ENCODE results near the gene NECTIN2. TPM values are rescaled to one million over a fixed set of nuclear protein-coding genes. Genes with fewer than 3 reads are reported as not detected.

The NECTIN2 gene
- total and polyA plus RNA-seq, 4 donors, result 76.9 to 117 (median 94.0) TPM

DNA sequence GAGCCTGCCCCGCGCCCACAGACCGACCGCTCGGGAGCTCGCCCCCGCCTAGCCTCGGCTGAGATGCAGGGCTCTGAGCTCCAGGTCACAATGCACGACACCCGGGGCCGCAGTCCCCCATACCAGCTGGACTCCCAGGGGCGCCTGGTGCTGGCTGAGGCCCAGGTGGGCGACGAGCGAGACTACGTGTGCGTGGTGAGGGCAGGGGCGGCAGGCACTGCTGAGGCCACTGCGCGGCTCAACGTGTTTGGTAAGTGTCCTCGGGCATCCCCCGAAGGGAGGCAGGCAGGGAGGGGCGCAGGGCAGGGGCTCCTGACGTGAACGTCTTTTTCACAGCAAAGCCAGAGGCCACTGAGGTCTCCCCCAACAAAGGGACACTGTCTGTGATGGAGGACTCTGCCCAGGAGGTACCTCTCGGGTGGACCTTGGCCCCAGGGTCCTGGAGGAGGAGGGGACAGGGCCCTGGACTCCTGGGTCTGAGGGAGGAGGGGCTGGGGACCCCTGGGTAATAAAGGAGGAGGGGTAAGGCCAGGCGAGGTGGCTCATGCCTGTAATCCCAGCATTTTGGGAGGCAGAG lies 33.9 kb upstream of the NECTIN2 start:
- 91% methylated on average over 28 of the region's 28 CpGs for WGBS, 2 donors
- Histone ChIP-seq H3K9ac (ENCODE audit: insufficient read depth in 1 of 2, low read length in 2 of 2) (no peak overlapping the region), H3K27me3 (ENCODE audit: control insufficient read depth in 3 of 3, insufficient read depth in 3 of 3, low read length in 2 of 3) (no peaks in the 10 kb centered on the region), H3K4me1 (ENCODE audit: control insufficient read depth in 5 of 5, insufficient read depth in 5 of 5, low read length in 5 of 5) (peaks cover 0 to 27% (median 12%) of the 10 kb centered on the region in 5 donors), H3K27ac (ENCODE audit: low read depth in 1 of 2, low read length in 1 of 2) (no peak overlapping the region), H3K36me3 (ENCODE audit: control insufficient read depth in 4 of 4, insufficient read depth in 4 of 4, low read length in 4 of 4) (peaks cover 0 to 24% (median 13%) of the 10 kb centered on the region in 4 donors), H3K4me3 (no peak overlapping the region), H3K9me3 (ENCODE audit: control insufficient read depth in 4 of 4, insufficient read depth in 3 of 4, low read length in 3 of 4) (no peaks in the 10 kb centered on the region)
- no peak for DNase-seq
- ATAC-seq (ENCODE audit: insufficient read depth, low FRiP score), result no peak
- TF ChIP-seq, protein P1, sequence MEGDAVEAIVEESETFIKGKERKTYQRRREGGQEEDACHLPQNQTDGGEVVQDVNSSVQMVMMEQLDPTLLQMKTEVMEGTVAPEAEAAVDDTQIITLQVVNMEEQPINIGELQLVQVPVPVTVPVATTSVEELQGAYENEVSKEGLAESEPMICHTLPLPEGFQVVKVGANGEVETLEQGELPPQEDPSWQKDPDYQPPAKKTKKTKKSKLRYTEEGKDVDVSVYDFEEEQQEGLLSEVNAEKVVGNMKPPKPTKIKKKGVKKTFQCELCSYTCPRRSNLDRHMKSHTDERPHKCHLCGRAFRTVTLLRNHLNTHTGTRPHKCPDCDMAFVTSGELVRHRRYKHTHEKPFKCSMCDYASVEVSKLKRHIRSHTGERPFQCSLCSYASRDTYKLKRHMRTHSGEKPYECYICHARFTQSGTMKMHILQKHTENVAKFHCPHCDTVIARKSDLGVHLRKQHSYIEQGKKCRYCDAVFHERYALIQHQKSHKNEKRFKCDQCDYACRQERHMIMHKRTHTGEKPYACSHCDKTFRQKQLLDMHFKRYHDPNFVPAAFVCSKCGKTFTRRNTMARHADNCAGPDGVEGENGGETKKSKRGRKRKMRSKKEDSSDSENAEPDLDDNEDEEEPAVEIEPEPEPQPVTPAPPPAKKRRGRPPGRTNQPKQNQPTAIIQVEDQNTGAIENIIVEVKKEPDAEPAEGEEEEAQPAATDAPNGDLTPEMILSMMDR (IDR thresholded peaks at IDR 0.05; ENCODE audit: control extremely low read depth, extremely low read depth), result no peak

DNA sequence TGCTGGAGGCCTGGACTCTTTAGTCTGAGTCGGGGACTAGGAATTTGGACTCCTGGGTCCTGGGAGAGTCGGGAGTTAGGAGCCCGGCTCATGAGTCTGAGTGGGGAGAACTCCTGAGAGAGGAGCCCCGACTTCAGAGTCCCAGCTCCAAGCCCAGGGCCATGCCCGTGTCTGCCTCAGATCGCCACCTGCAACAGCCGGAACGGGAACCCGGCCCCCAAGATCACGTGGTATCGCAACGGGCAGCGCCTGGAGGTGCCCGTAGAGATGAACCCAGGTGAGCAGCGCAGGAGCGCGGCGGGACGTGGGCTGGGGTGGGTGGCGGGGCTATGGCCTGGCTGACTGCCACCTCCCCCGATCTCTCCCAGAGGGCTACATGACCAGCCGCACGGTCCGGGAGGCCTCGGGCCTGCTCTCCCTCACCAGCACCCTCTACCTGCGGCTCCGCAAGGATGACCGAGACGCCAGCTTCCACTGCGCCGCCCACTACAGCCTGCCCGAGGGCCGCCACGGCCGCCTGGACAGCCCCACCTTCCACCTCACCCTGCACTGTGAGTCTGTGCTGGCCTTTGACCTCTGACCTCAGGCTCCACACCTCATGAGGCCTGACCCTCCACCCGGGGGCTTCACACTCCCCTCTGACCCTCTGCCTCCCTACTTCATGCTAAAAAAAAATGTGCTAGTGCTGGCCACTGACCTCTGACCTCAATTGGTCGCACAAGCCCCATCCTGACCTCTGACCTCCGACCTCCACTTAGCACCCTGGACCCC lies 32.8 kb upstream of the NECTIN2 start:
- WGBS, 2 donors, result 90 to 91% methylated on average over 38 of the region's 38 CpGs
- Histone ChIP-seq H3K4me1 (ENCODE audit: control insufficient read depth in 5 of 5, insufficient read depth in 5 of 5, low read length in 5 of 5) (peaks cover 0 to 18% (median 4%) of the 10 kb centered on the region in 5 donors), H3K36me3 (ENCODE audit: control insufficient read depth in 4 of 4, insufficient read depth in 4 of 4, low read length in 4 of 4) (peaks cover 0 to 24% (median 13%) of the 10 kb centered on the region in 4 donors), H3K27me3 (ENCODE audit: control insufficient read depth in 3 of 3, insufficient read depth in 3 of 3, low read length in 2 of 3) (no peaks in the 10 kb centered on the region), H3K9me3 (ENCODE audit: control insufficient read depth in 4 of 4, insufficient read depth in 3 of 4, low read length in 3 of 4) (no peaks in the 10 kb centered on the region), H3K4me3 (no peak overlapping the region), H3K27ac (ENCODE audit: low read depth in 1 of 2, low read length in 1 of 2) (no peak overlapping the region), H3K9ac (ENCODE audit: insufficient read depth in 1 of 2, low read length in 2 of 2) (no peak overlapping the region)
- TF ChIP-seq, protein P1 (IDR thresholded peaks at IDR 0.05; ENCODE audit: control extremely low read depth, extremely low read depth), result no peak
- ATAC-seq (ENCODE audit: insufficient read depth, low FRiP score), result no peak
- no peak for DNase-seq

DNA sequence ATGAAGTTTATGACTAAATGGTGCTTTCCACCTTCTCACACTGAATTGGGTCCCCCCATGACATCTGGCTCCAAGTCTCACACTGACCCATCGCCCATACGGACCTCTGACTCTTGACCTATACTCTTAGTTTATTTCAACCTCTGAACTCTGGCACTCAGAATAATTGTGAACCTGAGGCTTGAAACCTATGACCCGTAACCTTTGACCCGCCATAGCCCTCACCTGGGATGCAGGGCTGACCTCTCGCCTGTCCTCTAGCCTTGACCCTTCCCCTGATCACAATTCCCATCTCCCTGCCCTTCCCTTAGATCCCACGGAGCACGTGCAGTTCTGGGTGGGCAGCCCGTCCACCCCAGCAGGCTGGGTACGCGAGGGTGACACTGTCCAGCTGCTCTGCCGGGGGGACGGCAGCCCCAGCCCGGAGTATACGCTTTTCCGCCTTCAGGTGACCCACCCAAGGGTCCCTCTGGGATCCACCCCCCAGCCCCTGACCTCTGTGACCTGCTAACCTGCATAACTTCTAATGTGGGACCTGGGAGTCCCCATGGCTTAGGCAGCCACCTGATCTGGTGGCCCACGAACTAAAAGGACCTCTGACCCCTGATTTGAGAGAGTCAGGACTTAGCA lies 32.1 kb upstream of the NECTIN2 start:
- no peak overlapping the region for H3K9ac ChIP-seq (ENCODE audit: insufficient read depth in 1 of 2, low read length in 2 of 2)
- ATAC-seq (ENCODE audit: insufficient read depth, low FRiP score), result no peak
- TF ChIP-seq, protein P1 (IDR thresholded peaks at IDR 0.05; ENCODE audit: control extremely low read depth, extremely low read depth), result no peak
- peaks cover 0 to 13% (median 0%) of the 10 kb centered on the region in 5 donors for H3K4me1 ChIP-seq (ENCODE audit: control insufficient read depth in 5 of 5, insufficient read depth in 5 of 5, low read length in 5 of 5)
- no peaks in the 10 kb centered on the region for H3K9me3 ChIP-seq (ENCODE audit: control insufficient read depth in 4 of 4, insufficient read depth in 3 of 4, low read length in 3 of 4)
- no peak overlapping the region for H3K27ac ChIP-seq (ENCODE audit: low read depth in 1 of 2, low read length in 1 of 2)
- no peak for DNase-seq
- H3K4me3 ChIP-seq, result no peak overlapping the region
- WGBS, 2 donors, result 94 to 95% methylated on average over 16 of the region's 16 CpGs
- peaks cover 0 to 27% (median 15%) of the 10 kb centered on the region in 4 donors for H3K36me3 ChIP-seq (ENCODE audit: control insufficient read depth in 4 of 4, insufficient read depth in 4 of 4, low read length in 4 of 4)
- H3K27me3 ChIP-seq (ENCODE audit: control insufficient read depth in 3 of 3, insufficient read depth in 3 of 3, low read length in 2 of 3), result no peaks in the 10 kb centered on the region
